ENCODE data around the gene ZNF200. TPM values are rescaled to one million over a fixed set of nuclear protein-coding genes. Genes with fewer than 3 reads are reported as not detected.

The ZNF200 gene
- total RNA-seq = 8.6 and 9.6 TPM in 2 replicates

GRCh38 chr16:3234857-3235561 lies at the start of gene ZNF200:
Gene ZNF200 (minus strand): TSS chr16:3235158. CDS start chr16:3233755, 1,403 bp downstream.

GRCh38 chr16:3282730-3283542 lies 48.0 kb upstream of the ZNF200 start, which contains the start of gene ZNF263:
Gene ZNF263 (plus strand): TSS chr16:3283491. CDS start chr16:3283819, 328 bp downstream.

GRCh38 chr16:3256146-3256865 lies 21.3 kb upstream of the ZNF200 start, which contains the start of gene MEFV:
Gene MEFV (minus strand): TSS chr16:3256633. CDS start chr16:3256587, 46 bp downstream.

DNA sequence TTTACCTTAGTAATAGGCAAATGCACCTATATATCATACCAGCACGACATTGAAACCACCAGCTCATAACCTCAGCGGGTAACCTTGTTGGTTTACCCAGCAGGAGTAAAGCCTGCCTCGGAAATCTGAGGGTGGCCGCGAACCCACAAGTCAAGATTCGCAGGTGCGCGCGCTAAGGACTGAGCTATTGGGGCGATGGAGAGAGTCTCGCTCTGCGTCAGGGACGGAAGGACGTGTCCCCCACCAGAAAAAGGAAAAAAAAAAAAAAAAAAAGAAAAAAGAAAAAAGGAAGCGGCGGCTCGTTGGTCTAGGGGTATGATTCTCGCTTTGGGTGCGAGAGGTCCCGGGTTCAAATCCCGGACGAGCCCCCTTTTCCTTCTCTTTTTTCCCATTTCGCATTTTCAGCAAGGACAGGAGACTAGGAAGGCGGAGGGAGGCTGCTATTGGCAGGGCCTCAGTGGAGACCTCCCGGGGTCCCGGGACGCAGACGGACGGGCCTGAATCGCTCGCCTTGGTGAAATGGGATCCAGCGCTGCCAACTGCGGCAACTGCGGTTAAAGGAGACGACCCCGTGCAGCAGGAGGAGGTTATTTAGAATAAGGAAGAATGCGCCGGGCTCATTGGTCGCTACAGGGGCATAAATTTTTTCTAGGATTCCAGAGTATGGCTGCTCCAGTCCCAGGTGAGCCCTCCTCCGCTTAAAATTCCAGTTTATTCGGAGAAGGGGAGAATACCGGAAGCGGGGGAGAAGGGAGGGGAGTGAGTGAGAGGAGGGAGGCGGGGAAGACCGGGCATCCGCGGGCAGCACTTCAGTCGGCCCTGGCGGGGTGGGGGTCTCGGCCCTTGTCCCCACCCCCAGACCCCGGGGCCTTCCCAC lies 46.9 kb downstream of the ZNF200 start, which contains the start of gene OR1F1:
TSS of gene OR1F1 (plus strand) at position 407 of the 877 bp plus-strand sequence.

Other genes starting within 250 kb of the ZNF200 start
- under 0.01 TPM in 1 of 2 replicates, not detected in the other for gene CLDN9, start 222.2 kb downstream of the ZNF200 start, total RNA-seq
- gene CLDN6, start 217.0 kb downstream of the ZNF200 start, total RNA-seq = 0.15 TPM in 1 of 2 replicates, not detected in the other
- 91.0 and 208 TPM in 2 replicates for gene TNFRSF12A, start 214.8 kb downstream of the ZNF200 start, total RNA-seq
- gene HCFC1R1, start 211.2 kb downstream of the ZNF200 start, total RNA-seq = 12.5 and 73.4 TPM in 2 replicates
- 20.0 and 26.9 TPM in 2 replicates for gene THOC6, start 211.1 kb downstream of the ZNF200 start, total RNA-seq
- gene BICDL2, start 198.2 kb downstream of the ZNF200 start, total RNA-seq = 0.17 TPM in 1 of 2 replicates, not detected in the other
- 0.15 TPM in 1 of 2 replicates, not detected in the other for gene MMP25, start 188.6 kb downstream of the ZNF200 start, total RNA-seq
- 2.6 and 14.2 TPM in 2 replicates for gene IL32, start 169.5 kb downstream of the ZNF200 start, total RNA-seq
- 0.17 TPM in 1 of 2 replicates, not detected in the other for gene ZSCAN10, start 135.9 kb downstream of the ZNF200 start, total RNA-seq
- 17.6 and 25.1 TPM in 2 replicates for gene ZNF205, start 122.6 kb downstream of the ZNF200 start, total RNA-seq
- 9.0 and 11.6 TPM in 2 replicates for gene ZNF213, start 100.1 kb downstream of the ZNF200 start, total RNA-seq
- not detected in 2 replicates for gene OR1F1, start 47.0 kb downstream of the ZNF200 start, total RNA-seq
- gene MEFV, start 21.5 kb upstream of the ZNF200 start, total RNA-seq = under 0.01 and 0.15 TPM in 2 replicates
- gene ZNF263, start 48.3 kb upstream of the ZNF200 start, total RNA-seq = 49.9 and 53.9 TPM in 2 replicates
- gene TIGD7, start 70.3 kb upstream of the ZNF200 start, total RNA-seq = 4.2 and 6.0 TPM in 2 replicates
- gene ZNF75A, start 70.3 kb upstream of the ZNF200 start, total RNA-seq = 20.2 and 26.6 TPM in 2 replicates
- 0.83 TPM in 1 of 2 replicates, not detected in the other for gene OR2C1, start 120.7 kb upstream of the ZNF200 start, total RNA-seq
- gene ZSCAN32, start 165.8 kb upstream of the ZNF200 start, total RNA-seq = 12.2 and 14.1 TPM in 2 replicates
- gene ZNF174, start 166.1 kb upstream of the ZNF200 start, total RNA-seq = 7.6 and 11.2 TPM in 2 replicates
- 1.3 and 2.0 TPM in 2 replicates for gene ZNF597, start 208.3 kb upstream of the ZNF200 start, total RNA-seq
- 15.3 and 23.0 TPM in 2 replicates for gene NAA60, start 208.5 kb upstream of the ZNF200 start, total RNA-seq